GM12865 (cell line): Measurements from ENCODE around the gene ROR1.

ENCODE experiments used
- DNase-seq: peaks from one replicate; pipeline ENCODE4 v3.0.0; 2010; ENCODE audit warnings: low read depth
- H3K4me3 ChIP-seq: 2 replicates; pipeline ENCODE4 v1.5.1; 2011; ENCODE audit warnings: mild to moderate bottlenecking, low read depth, low read length, control low read depth
- CTCF ChIP-seq: IDR thresholded peaks from 2 replicates; pipeline ENCODE4 v1.5.1; 2011; ENCODE audit warnings: low read length, control low read depth, low read depth, inconsistent platforms; ENCODE audit not compliant: insufficient read depth; ENCODE audit errors: missing control alignments

The ROR1 gene

GRCh38 chr1:63864224-63864641 is 90.4 kb downstream of the ROR1 start:
- no peak for TF ChIP-seq CTCF
- no peak overlapping the region for H3K4me3 ChIP-seq
- no peak for DNase-seq

GRCh38 chr1:63865561-63865960 is 91.7 kb downstream of the ROR1 start:
- DNase-seq = no peak
- H3K4me3 ChIP-seq = no peak overlapping the region
- TF ChIP-seq CTCF = no peak

- no peak overlapping the region for H3K4me3 ChIP-seq
- no peak for TF ChIP-seq CTCF
- no peak for DNase-seq
These were observed 92.3 kb downstream of the ROR1 start for GRCh38 chr1:63866084-63866483.

GRCh38 chr1:63867429-63868176 is 93.8 kb downstream of the ROR1 start:
- no peak overlapping the region for H3K4me3 ChIP-seq
- TF ChIP-seq CTCF = no peak
- DNase-seq = no peak

GRCh38 chr1:63868268-63868781 is 94.5 kb downstream of the ROR1 start:
- H3K4me3 ChIP-seq = no peak overlapping the region
- no peak for DNase-seq
- no peak for TF ChIP-seq CTCF

GRCh38 chr1:63870152-63870551 is 96.3 kb downstream of the ROR1 start:
- no peak overlapping the region for H3K4me3 ChIP-seq
- no peak for TF ChIP-seq CTCF
- no peak for DNase-seq

GRCh38 chr1:63871463-63871862 is 97.6 kb downstream of the ROR1 start:
- DNase-seq = no peak
- no peak for TF ChIP-seq CTCF
- no peak overlapping the region for H3K4me3 ChIP-seq
